Panc1 (cell line): ENCODE results near the gene NHEJ1.

Experiments used
- POLR2AphosphoS5 ChIP-seq: IDR thresholded peaks from 2 replicates; pipeline ENCODE4 v1.6.1; 2012; ENCODE audit warnings: mild to moderate bottlenecking, low read depth, low read length, moderate library complexity
- SIN3A ChIP-seq: IDR thresholded peaks from 2 replicates; pipeline ENCODE4 v1.6.1; 2012; ENCODE audit warnings: low read depth, mild to moderate bottlenecking, low read length, moderate library complexity, borderline replicate concordance; ENCODE audit not compliant: insufficient read depth
- TCF7L2 ChIP-seq: IDR thresholded peaks from 2 replicates; pipeline ENCODE4 v1.6.1; 2011; ENCODE audit warnings: mild to moderate bottlenecking, low read depth, low read length, inconsistent platforms
- TF ChIP-seq, protein P1 (sequence below): fragments of 450-650 bp; IDR thresholded peaks from 2 replicates; pipeline ENCODE4 v1.5.1; 2017; ENCODE audit warnings: mild to moderate bottlenecking
- TF ChIP-seq, protein P2 (sequence below), 2 experiments: IDR thresholded peaks; 2 replicates each; pipeline ENCODE4 v1.6.1; 2011 to 2012; ENCODE audit warnings: low read depth in 2 of 2, control low read depth in 1 of 2, low read length in 1 of 2, mild to moderate bottlenecking in 1 of 2, moderate library complexity in 1 of 2; ENCODE audit not compliant: insufficient read depth in 1 of 2

DNA sequence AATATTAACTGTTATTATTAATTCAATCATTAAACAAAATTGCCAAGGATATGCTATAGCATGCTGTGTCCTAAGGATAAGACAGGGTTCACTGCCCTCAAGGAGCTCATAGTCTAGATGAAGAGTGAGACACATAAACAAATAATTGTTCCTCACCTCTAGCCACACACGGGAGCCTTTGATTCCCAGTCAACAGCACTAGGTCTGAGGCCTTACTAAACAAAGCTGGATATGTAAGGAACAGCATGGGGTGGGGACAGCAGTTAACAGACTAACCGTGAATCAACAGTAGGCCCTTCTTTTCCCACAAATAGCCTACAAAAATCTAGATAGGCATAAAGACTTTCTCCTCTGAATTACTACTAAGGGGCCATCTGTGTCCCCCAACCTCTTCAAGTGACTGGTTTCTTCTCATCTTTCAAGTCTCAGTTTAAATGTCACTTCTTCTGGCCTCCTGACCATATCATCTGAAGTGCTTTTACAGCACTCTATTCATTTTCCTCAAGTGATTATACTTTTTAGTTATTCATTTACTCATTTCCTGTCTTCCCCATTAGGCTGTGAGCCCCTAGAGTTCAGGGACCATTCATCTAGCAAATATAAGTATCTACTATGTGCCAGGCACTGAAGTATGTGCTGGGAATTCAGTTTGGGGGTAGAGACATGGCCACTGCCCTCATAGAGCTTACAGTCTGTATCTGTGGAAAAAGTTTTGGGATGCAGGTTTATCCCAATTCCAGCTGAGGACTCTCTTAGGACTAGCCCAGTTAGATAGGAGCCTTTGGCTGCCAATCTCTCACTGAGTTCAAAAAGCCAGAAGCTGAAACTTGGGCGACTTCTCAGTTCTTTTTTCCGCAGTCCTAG, 69.9 kb downstream of the NHEJ1 start:
- TF ChIP-seq, protein P1, sequence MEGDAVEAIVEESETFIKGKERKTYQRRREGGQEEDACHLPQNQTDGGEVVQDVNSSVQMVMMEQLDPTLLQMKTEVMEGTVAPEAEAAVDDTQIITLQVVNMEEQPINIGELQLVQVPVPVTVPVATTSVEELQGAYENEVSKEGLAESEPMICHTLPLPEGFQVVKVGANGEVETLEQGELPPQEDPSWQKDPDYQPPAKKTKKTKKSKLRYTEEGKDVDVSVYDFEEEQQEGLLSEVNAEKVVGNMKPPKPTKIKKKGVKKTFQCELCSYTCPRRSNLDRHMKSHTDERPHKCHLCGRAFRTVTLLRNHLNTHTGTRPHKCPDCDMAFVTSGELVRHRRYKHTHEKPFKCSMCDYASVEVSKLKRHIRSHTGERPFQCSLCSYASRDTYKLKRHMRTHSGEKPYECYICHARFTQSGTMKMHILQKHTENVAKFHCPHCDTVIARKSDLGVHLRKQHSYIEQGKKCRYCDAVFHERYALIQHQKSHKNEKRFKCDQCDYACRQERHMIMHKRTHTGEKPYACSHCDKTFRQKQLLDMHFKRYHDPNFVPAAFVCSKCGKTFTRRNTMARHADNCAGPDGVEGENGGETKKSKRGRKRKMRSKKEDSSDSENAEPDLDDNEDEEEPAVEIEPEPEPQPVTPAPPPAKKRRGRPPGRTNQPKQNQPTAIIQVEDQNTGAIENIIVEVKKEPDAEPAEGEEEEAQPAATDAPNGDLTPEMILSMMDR: no peak
- no peak for TF ChIP-seq POLR2AphosphoS5
- TF ChIP-seq, protein P2, sequence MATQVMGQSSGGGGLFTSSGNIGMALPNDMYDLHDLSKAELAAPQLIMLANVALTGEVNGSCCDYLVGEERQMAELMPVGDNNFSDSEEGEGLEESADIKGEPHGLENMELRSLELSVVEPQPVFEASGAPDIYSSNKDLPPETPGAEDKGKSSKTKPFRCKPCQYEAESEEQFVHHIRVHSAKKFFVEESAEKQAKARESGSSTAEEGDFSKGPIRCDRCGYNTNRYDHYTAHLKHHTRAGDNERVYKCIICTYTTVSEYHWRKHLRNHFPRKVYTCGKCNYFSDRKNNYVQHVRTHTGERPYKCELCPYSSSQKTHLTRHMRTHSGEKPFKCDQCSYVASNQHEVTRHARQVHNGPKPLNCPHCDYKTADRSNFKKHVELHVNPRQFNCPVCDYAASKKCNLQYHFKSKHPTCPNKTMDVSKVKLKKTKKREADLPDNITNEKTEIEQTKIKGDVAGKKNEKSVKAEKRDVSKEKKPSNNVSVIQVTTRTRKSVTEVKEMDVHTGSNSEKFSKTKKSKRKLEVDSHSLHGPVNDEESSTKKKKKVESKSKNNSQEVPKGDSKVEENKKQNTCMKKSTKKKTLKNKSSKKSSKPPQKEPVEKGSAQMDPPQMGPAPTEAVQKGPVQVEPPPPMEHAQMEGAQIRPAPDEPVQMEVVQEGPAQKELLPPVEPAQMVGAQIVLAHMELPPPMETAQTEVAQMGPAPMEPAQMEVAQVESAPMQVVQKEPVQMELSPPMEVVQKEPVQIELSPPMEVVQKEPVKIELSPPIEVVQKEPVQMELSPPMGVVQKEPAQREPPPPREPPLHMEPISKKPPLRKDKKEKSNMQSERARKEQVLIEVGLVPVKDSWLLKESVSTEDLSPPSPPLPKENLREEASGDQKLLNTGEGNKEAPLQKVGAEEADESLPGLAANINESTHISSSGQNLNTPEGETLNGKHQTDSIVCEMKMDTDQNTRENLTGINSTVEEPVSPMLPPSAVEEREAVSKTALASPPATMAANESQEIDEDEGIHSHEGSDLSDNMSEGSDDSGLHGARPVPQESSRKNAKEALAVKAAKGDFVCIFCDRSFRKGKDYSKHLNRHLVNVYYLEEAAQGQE (IDR thresholded peaks at IDR 0.05; ENCODE audit: insufficient read depth in 1 of 2, low read depth in 2 of 2, low read length in 1 of 2): no peak
- no peak for TF ChIP-seq SIN3A
- no peak for TF ChIP-seq TCF7L2
